GM18858 (cell line): ENCODE measurements around the gene CTCF.

Experiments
- ATAC-seq: cut with Tn5 transposase; IDR thresholded peaks from one replicate; pipeline ENCODE4 v1.9.1; 2021; ENCODE audit not compliant: unreplicated experiment

Gene CTCF

GRCh38 chr16:67651039-67651438 is 88.7 kb downstream of the CTCF start:
- no peak for ATAC-seq

- ATAC-seq: no peak
These were observed 89.5 kb downstream of the CTCF start for GRCh38 chr16:67651847-67652246.

GRCh38 chr16:67652578-67653127 is 90.3 kb downstream of the CTCF start:
- no peak for ATAC-seq

- no peak for ATAC-seq
These were observed 90.9 kb downstream of the CTCF start for GRCh38 chr16:67653128-67653788.

GRCh38 chr16:67653789-67654402 is 91.6 kb downstream of the CTCF start:
- ATAC-seq: no peak

- ATAC-seq: no peak
These were observed 92.1 kb downstream of the CTCF start for GRCh38 chr16:67654403-67654911.

- ATAC-seq: no peak
These were observed 93.0 kb downstream of the CTCF start for GRCh38 chr16:67655363-67655762.

- no peak for ATAC-seq
These were observed 94.2 kb downstream of the CTCF start for GRCh38 chr16:67656344-67657016.

GRCh38 chr16:67657017-67657608 is 94.8 kb downstream of the CTCF start:
- ATAC-seq: no peak

GRCh38 chr16:67657751-67658518 is 95.6 kb downstream of the CTCF start:
- ATAC-seq: no peak

GRCh38 chr16:67658849-67659674 is 96.7 kb downstream of the CTCF start:
- no peak for ATAC-seq

- ATAC-seq: peak; percentile 32
These were observed 97.6 kb downstream of the CTCF start, which contains the start of gene ACD for GRCh38 chr16:67659675-67660563. TSS of gene ACD (minus strand) at chr16:67660260. CDS start at chr16:67660220, 40 bp downstream.

GRCh38 chr16:67660564-67661028 is 98.3 kb downstream of the CTCF start, which contains the start of gene PARD6A:
TSS of gene PARD6A (plus strand) at chr16:67660960. CDS start at chr16:67661039, 79 bp downstream.
- ATAC-seq: peak; percentile 55

- ATAC-seq: no peak
These were observed 98.9 kb downstream of the CTCF start for GRCh38 chr16:67661101-67661761.

- no peak for ATAC-seq
These were observed 99.7 kb downstream of the CTCF start for GRCh38 chr16:67661886-67662652.

GRCh38 chr16:67662653-67663010 is 100.3 kb downstream of the CTCF start:
- no peak for ATAC-seq
